Activated CD8-positive, alpha-beta T cell treated with anti-CD3 and anti-CD28 coated beads for 36 hours (primary cell): ENCODE results near the gene QRFPR. TPM values are rescaled to one million over a fixed set of nuclear protein-coding genes. Genes with fewer than 3 reads are reported as not detected.

Experiments
- ATAC-seq: fragments of 200-7000 bp; cut with Tn5 transposase; one replicate; pipeline ENCODE4 v1.10.0; 2021; ENCODE audit warnings: mild to moderate bottlenecking, moderate library complexity
- CTCF ChIA-PET: fragments of 350-600 bp; sonication (Branson Sonifier 250); formaldehyde crosslinking; loops from one replicate; lab custom pipeline; 2021; ENCODE audit warnings: antibody characterized with exemption; lab: Charles Lee
- POLR2A ChIA-PET: fragments of 350-600 bp; sonication (Branson Sonifier 250); formaldehyde crosslinking; loops from one replicate; lab custom pipeline; 2021; ENCODE audit warnings: antibody characterized with exemption; lab: Charles Lee
- DNase-seq: peaks from one replicate; pipeline ENCODE4 v3.0.0-alpha.2; 2020
- H3K27ac Mint-ChIP-seq: one replicate; pipeline ENCODE4 v1.8.0; 2021; ENCODE audit warnings: mild to moderate bottlenecking, mixed read lengths
- H3K27me3 Mint-ChIP-seq: one replicate; pipeline ENCODE4 v1.8.0; 2021; ENCODE audit warnings: mixed read lengths
- H3K36me3 Mint-ChIP-seq: one replicate; pipeline ENCODE4 v1.8.0; 2021; ENCODE audit warnings: low read depth, mixed read lengths
- H3K4me1 Mint-ChIP-seq: one replicate; pipeline ENCODE4 v1.8.0; 2021; ENCODE audit warnings: low read depth, mixed read lengths
- H3K4me3 Mint-ChIP-seq: one replicate; pipeline ENCODE4 v1.8.0; 2021; ENCODE audit warnings: mild to moderate bottlenecking, moderate library complexity, mixed read lengths
- H3K9me3 Mint-ChIP-seq: one replicate; pipeline ENCODE4 v1.8.0; 2021; ENCODE audit warnings: mixed read lengths
- intact Hi-C: fragments of 100-400 bp; cut with micrococcal nuclease; formaldehyde crosslinking; loops from one replicate; pipeline ENCODE4 v1.10.0; 2022
- total RNA-seq, 2 experiments: library from RNA; stranded (reverse); gene quantifications; one replicate each; pipeline ENCODE4 v1.2.3, GENCODE V29; 2021
- TF ChIP-seq, protein P1 (sequence below): fragments of 200-600 bp; IDR thresholded peaks from one replicate; pipeline ENCODE4 v1.8.0; 2022; ENCODE audit warnings: antibody characterized with exemption, mild to moderate bottlenecking

The QRFPR gene
- total RNA-seq, 2 experiments from 2014 or later = not detected

DNA sequence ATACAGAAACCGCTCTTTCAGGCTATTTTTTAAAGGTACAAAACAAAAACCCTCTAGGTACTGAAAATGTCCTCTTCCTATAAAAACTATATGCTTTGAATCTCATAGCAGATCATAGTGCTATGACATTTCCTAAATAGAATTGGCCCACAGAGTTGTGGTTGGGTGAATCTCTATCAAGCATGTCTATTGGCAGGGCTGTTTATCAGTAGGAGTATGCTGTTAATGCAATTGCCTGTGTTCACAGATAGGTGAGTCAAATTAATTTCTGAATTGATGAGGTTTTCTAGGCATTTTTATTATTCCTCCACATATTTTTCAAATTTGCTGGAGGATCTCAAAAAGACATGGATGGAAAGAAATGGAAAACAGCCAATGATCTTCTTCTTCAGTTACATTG, 73.9 kb downstream of the QRFPR start:
- DNase-seq = no peak
- Mint-ChIP-seq H3K4me3 (no peak overlapping the region), H3K27ac (no peak overlapping the region), H3K4me1 (peaks cover 12% of the 10 kb centered on the region), H3K36me3 (no peaks in the 10 kb centered on the region), H3K9me3 (no peaks in the 10 kb centered on the region), H3K27me3 (no peaks in the 10 kb centered on the region)
- ChIA-PET CTCF (interaction anchor here (0.7 to 2.5 kb wide), 53 partner anchors 8 to 1151 kb away, joined by 3 to 126 read pairs (median 4); no protein-coding TSS in a partner anchor), POLR2A (no interaction called here)
- TF ChIP-seq, protein P1, sequence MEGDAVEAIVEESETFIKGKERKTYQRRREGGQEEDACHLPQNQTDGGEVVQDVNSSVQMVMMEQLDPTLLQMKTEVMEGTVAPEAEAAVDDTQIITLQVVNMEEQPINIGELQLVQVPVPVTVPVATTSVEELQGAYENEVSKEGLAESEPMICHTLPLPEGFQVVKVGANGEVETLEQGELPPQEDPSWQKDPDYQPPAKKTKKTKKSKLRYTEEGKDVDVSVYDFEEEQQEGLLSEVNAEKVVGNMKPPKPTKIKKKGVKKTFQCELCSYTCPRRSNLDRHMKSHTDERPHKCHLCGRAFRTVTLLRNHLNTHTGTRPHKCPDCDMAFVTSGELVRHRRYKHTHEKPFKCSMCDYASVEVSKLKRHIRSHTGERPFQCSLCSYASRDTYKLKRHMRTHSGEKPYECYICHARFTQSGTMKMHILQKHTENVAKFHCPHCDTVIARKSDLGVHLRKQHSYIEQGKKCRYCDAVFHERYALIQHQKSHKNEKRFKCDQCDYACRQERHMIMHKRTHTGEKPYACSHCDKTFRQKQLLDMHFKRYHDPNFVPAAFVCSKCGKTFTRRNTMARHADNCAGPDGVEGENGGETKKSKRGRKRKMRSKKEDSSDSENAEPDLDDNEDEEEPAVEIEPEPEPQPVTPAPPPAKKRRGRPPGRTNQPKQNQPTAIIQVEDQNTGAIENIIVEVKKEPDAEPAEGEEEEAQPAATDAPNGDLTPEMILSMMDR = no peak
- ATAC-seq = no peak
- intact Hi-C loops = loop anchor here (1.0 to 5.0 kb wide), 2 partner anchors 50 to 115 kb away; no protein-coding TSS in a partner anchor

DNA sequence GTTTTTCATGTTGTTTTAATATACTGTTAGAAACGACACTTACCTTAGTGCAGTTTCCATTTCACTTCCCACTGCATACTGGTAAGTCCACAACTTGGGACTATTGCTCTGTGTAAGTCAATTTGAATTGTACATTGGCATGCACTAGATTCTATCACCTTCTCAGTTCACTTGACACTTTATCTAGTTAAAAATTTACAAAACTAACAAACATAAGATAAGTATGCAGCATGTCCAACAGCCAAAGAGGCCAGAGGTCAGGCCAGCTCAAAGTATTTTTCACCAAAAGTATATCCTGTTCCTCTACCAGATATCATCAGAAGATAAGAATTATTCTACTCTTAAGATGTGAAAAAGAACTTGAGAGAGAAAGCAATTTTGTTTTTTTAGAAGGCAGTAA, 75.9 kb downstream of the QRFPR start:
- Mint-ChIP-seq H3K36me3 (no peaks in the 10 kb centered on the region), H3K27me3 (no peaks in the 10 kb centered on the region), H3K4me1 (peaks cover 12% of the 10 kb centered on the region), H3K9me3 (no peaks in the 10 kb centered on the region), H3K27ac (no peak overlapping the region), H3K4me3 (no peak overlapping the region)
- TF ChIP-seq, protein P1 = no peak
- DNase-seq (no peak), ATAC-seq (no peak)
- intact Hi-C loops = loop anchor here (5.0 kb wide), 1 partner anchor 48 kb away; no protein-coding TSS in a partner anchor
- ChIA-PET POLR2A (no interaction called here), CTCF (interaction anchor here (1.6 to 4.1 kb wide), 2 partner anchors 106 to 112 kb away, joined by 5 to 31 read pairs; no protein-coding TSS in a partner anchor)

DNA sequence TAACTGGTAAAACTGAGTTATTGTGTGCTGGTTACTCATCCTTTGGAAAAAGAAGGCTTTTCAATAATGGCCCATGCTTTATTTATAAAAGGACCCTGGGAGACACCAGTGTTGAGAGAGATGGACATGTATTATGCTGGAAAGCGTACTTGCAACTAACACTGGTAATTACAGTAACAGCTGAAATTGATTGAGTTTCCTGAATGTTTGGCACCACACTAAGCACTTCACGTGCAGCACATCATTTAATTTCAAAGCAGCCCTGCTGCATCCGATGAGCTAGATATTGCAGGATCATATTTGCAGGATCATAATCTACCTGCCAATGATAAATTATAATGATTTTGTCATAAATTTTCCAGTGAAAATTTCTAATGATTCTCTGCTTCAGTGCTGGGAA, 81.5 kb downstream of the QRFPR start:
- no peak overlapping the region for H3K27ac Mint-ChIP-seq
- no peak for ATAC-seq
- TF ChIP-seq, protein P1 = no peak
- no peaks in the 10 kb centered on the region for H3K9me3 Mint-ChIP-seq
- no peaks in the 10 kb centered on the region for H3K4me1 Mint-ChIP-seq
- no peaks in the 10 kb centered on the region for H3K36me3 Mint-ChIP-seq
- H3K27me3 Mint-ChIP-seq = no peaks in the 10 kb centered on the region
- DNase-seq = no peak
- CTCF ChIA-PET = interaction anchor here (1.2 to 3.4 kb wide), 4 partner anchors 8 to 208 kb away, joined by 3 to 20 read pairs (median 11); no protein-coding TSS in a partner anchor
- H3K4me3 Mint-ChIP-seq = no peak overlapping the region
- POLR2A ChIA-PET = no interaction called here
- intact Hi-C loops = no loop called here

DNA sequence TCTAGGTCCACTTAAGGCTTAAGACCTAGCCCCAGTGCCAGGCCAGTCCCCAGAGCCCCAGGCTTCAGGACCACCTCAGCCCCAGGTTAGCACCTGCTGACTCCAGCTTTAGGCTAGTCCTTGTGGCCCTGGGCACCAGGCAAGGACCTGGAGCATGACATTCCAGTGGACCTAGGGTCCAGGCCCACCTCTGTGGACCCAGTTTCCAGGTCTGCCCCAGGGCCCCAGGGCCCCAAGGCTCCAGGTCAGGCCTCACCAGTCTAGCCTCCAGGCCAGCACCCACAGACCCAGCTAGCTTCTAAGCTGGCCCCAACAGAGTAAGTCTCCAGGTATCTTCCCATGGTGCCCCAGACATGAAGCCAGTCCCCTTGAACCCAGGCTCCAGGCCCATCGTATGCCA, 97.5 kb downstream of the QRFPR start:
- H3K4me1 Mint-ChIP-seq = peaks cover 7% of the 10 kb centered on the region
- ATAC-seq = no peak
- no peak for DNase-seq
- TF ChIP-seq, protein P1 = no peak
- intact Hi-C loops = no loop called here
- no peak overlapping the region for H3K27ac Mint-ChIP-seq
- peaks cover 4% of the 10 kb centered on the region for H3K27me3 Mint-ChIP-seq
- POLR2A ChIA-PET = no interaction called here
- no peak overlapping the region for H3K4me3 Mint-ChIP-seq
- CTCF ChIA-PET = interaction anchor here (1.3 kb wide), 1 partner anchor 24 kb away, joined by 5 read pairs; no protein-coding TSS in a partner anchor
- peaks cover 8% of the 10 kb centered on the region for H3K9me3 Mint-ChIP-seq
- H3K36me3 Mint-ChIP-seq = no peaks in the 10 kb centered on the region

DNA sequence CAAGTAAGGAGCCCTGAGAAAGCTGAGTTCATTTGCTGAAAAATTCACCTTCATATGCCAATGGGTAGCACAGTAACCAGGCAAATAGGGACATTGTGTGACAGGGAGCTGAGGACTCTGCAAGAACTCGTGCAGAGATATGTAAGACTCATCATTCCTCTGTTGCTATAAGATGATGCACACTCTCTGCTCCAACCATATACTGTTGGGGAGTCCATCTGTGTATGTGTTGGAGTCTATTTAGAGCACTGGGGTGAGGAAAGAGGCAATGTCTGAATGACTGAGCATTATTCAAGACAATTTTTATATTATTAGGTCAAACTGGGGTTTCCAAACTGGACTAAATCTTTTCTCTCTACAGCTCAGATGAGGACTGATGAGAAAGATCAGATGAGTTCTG, 100.4 kb downstream of the QRFPR start:
- Mint-ChIP-seq H3K4me3 (no peak overlapping the region), H3K36me3 (no peaks in the 10 kb centered on the region), H3K27ac (no peak overlapping the region), H3K9me3 (peaks cover 4% of the 10 kb centered on the region), H3K27me3 (peaks cover 4% of the 10 kb centered on the region), H3K4me1 (peaks cover 7% of the 10 kb centered on the region)
- intact Hi-C loops = no loop called here
- ChIA-PET CTCF (interaction anchor here (2.5 kb wide), 1 partner anchor 28 kb away, joined by 12 read pairs; no protein-coding TSS in a partner anchor), POLR2A (interaction anchor here (0.5 kb wide), 1 partner anchor 18 kb away, joined by 3 read pairs; no protein-coding TSS in a partner anchor)
- TF ChIP-seq, protein P1 = no peak
- DNase-seq (no peak), ATAC-seq (no peak)
